ENCODE data around the gene PDE7B. TPM values are rescaled to one million over a fixed set of nuclear protein-coding genes. Genes with fewer than 3 reads are reported as not detected.

The PDE7B gene
- total RNA-seq, 1 donor from 2014 or later, result 16.0 TPM

DNA sequence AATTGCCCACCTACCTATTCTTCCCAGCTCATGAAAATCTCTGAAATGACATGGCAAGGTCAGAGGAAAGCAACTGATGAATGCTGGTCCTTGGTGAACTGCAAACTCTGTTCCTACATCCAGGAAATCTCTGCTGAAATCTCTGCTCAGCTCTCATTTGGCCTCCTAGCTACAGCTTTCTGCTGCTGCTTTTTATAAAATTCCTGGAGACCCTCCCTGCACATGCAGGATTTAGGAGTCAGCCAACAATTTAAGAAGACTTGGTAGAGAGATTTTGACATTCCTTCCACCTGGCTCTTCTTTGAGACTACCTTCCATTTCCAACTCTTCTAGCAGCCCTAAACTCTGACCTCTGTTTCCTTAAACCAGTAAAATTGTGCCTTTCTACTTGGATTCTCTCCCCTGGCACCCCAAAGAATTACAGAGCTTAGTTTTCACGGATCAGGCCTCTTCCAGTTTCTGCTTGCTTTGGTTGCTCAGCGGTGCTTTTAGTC lies 55.5 kb downstream of the PDE7B start:
- H3K27ac Mint-ChIP-seq, result no peak overlapping the region
- intact Hi-C loops (cut with micrococcal nuclease), result no loop called here
- no peaks in the 10 kb centered on the region for H3K9me3 Mint-ChIP-seq
- no peaks in the 10 kb centered on the region for H3K27me3 Mint-ChIP-seq
- no peak overlapping the region for H3K4me3 Mint-ChIP-seq
- peaks cover 21% of the 10 kb centered on the region for H3K36me3 Mint-ChIP-seq (ENCODE audit: low read depth)
- peaks cover 43% of the 10 kb centered on the region for H3K4me1 Mint-ChIP-seq
- no peak for DNase-seq

- Mint-ChIP-seq H3K36me3 (ENCODE audit: low read depth) (peaks cover 26% of the 10 kb centered on the region), H3K27ac (peak overlapping the region; percentile 41), H3K4me3 (no peak overlapping the region), H3K9me3 (no peaks in the 10 kb centered on the region), H3K4me1 (peaks cover 31% of the 10 kb centered on the region), H3K27me3 (no peaks in the 10 kb centered on the region)
- DNase-seq, result peak; percentile 90
- intact Hi-C loops (cut with micrococcal nuclease), result loop anchor here (1.0 to 2.0 kb wide), 2 partner anchors 234 to 459 kb away; no protein-coding TSS in a partner anchor
Observed at GRCh38 chr6:135909737-135910387, 58.4 kb downstream of the PDE7B start.

GRCh38 chr6:135910790-135911618 lies 59.5 kb downstream of the PDE7B start:
- no peak for DNase-seq
- no peak overlapping the region for H3K4me3 Mint-ChIP-seq
- no peaks in the 10 kb centered on the region for H3K9me3 Mint-ChIP-seq
- H3K27me3 Mint-ChIP-seq, result no peaks in the 10 kb centered on the region
- peaks cover 31% of the 10 kb centered on the region for H3K36me3 Mint-ChIP-seq (ENCODE audit: low read depth)
- intact Hi-C loops (cut with micrococcal nuclease), result loop anchor here (1.0 kb wide), 1 partner anchor 235 kb away; no protein-coding TSS in a partner anchor
- no peak overlapping the region for H3K27ac Mint-ChIP-seq
- peaks cover 32% of the 10 kb centered on the region for H3K4me1 Mint-ChIP-seq

DNA sequence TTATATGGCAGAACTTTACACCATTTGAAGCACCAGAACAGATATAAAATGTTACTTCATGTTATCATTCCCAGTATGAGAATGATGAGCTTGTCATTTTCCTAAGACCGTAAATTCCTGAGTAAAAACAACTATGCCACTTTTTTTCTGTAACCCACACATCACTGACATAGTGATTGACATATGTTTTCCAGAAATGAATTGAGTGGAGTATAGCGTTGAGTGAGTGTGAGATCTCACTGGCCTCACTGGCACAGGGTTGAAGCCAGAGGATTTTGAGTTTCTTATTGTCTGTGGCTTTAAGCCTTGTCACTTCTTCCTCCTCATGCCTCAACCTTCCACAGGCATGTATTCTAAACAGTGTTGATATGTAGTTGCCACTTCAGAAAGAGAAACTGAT lies 62.3 kb downstream of the PDE7B start:
- intact Hi-C loops (cut with micrococcal nuclease), result no loop called here
- H3K27ac Mint-ChIP-seq, result peak overlapping the region; percentile 20
- no peaks in the 10 kb centered on the region for H3K9me3 Mint-ChIP-seq
- H3K36me3 Mint-ChIP-seq (ENCODE audit: low read depth), result peaks cover 34% of the 10 kb centered on the region
- no peak for DNase-seq
- H3K4me3 Mint-ChIP-seq, result no peak overlapping the region
- peaks cover 36% of the 10 kb centered on the region for H3K4me1 Mint-ChIP-seq
- H3K27me3 Mint-ChIP-seq, result no peaks in the 10 kb centered on the region

GRCh38 chr6:135919026-135919425 lies 67.5 kb downstream of the PDE7B start:
- peaks cover 29% of the 10 kb centered on the region for H3K36me3 Mint-ChIP-seq (ENCODE audit: low read depth)
- H3K27ac Mint-ChIP-seq, result peak overlapping the region; percentile 82
- intact Hi-C loops (cut with micrococcal nuclease), result loop anchor here (5.0 kb wide), 1 partner anchor 37 kb away; no protein-coding TSS in a partner anchor
- no peak for DNase-seq
- peaks cover 35% of the 10 kb centered on the region for H3K4me1 Mint-ChIP-seq
- peaks cover 9% of the 10 kb centered on the region for H3K9me3 Mint-ChIP-seq
- H3K4me3 Mint-ChIP-seq, result no peak overlapping the region
- no peaks in the 10 kb centered on the region for H3K27me3 Mint-ChIP-seq

GRCh38 chr6:135920689-135921088 lies 69.2 kb downstream of the PDE7B start:
- Mint-ChIP-seq H3K9me3 (peaks cover 9% of the 10 kb centered on the region), H3K4me3 (no peak overlapping the region), H3K27me3 (no peaks in the 10 kb centered on the region), H3K36me3 (ENCODE audit: low read depth) (peaks cover 26% of the 10 kb centered on the region), H3K4me1 (peaks cover 31% of the 10 kb centered on the region), H3K27ac (peak overlapping the region; percentile 72)
- intact Hi-C loops (cut with micrococcal nuclease), result loop anchor here (10.0 kb wide), 1 partner anchor 304 kb away; no protein-coding TSS in a partner anchor
- DNase-seq, result no peak

- Mint-ChIP-seq H3K27ac (no peak overlapping the region), H3K36me3 (ENCODE audit: low read depth) (peaks cover 24% of the 10 kb centered on the region), H3K4me1 (peaks cover 28% of the 10 kb centered on the region), H3K9me3 (peaks cover 9% of the 10 kb centered on the region), H3K27me3 (no peaks in the 10 kb centered on the region), H3K4me3 (no peak overlapping the region)
- intact Hi-C loops (cut with micrococcal nuclease), result loop anchor here (10.0 kb wide), 1 partner anchor 304 kb away; no protein-coding TSS in a partner anchor
- no peak for DNase-seq
Observed at GRCh38 chr6:135921188-135921587, 69.7 kb downstream of the PDE7B start.

- peak overlapping the region; percentile 2 for H3K4me3 Mint-ChIP-seq
- DNase-seq, result no peak
- intact Hi-C loops (cut with micrococcal nuclease), result loop anchor here (10.0 kb wide), 1 partner anchor 303 kb away; no protein-coding TSS in a partner anchor
- no peaks in the 10 kb centered on the region for H3K27me3 Mint-ChIP-seq
- peaks cover 12% of the 10 kb centered on the region for H3K9me3 Mint-ChIP-seq
- H3K27ac Mint-ChIP-seq, result peak overlapping the region; percentile 51
- H3K4me1 Mint-ChIP-seq, result peaks cover 28% of the 10 kb centered on the region
- peaks cover 29% of the 10 kb centered on the region for H3K36me3 Mint-ChIP-seq (ENCODE audit: low read depth)
Observed at GRCh38 chr6:135922174-135922573, 70.7 kb downstream of the PDE7B start.

GRCh38 chr6:135922746-135923145 lies 71.2 kb downstream of the PDE7B start:
- peaks cover 26% of the 10 kb centered on the region for H3K36me3 Mint-ChIP-seq (ENCODE audit: low read depth)
- DNase-seq, result no peak
- no peak overlapping the region for H3K4me3 Mint-ChIP-seq
- peak overlapping the region; percentile 51 for H3K27ac Mint-ChIP-seq
- peaks cover 24% of the 10 kb centered on the region for H3K4me1 Mint-ChIP-seq
- intact Hi-C loops (cut with micrococcal nuclease), result loop anchor here (10.0 kb wide), 1 partner anchor 302 kb away; no protein-coding TSS in a partner anchor
- H3K27me3 Mint-ChIP-seq, result no peaks in the 10 kb centered on the region
- peaks cover 12% of the 10 kb centered on the region for H3K9me3 Mint-ChIP-seq

GRCh38 chr6:135932651-135933050 lies 81.2 kb downstream of the PDE7B start:
- Mint-ChIP-seq H3K9me3 (peaks cover 14% of the 10 kb centered on the region), H3K27me3 (no peaks in the 10 kb centered on the region), H3K4me1 (peaks cover 23% of the 10 kb centered on the region), H3K4me3 (no peak overlapping the region), H3K27ac (no peak overlapping the region), H3K36me3 (ENCODE audit: low read depth) (peaks cover 41% of the 10 kb centered on the region)
- DNase-seq, result no peak
- intact Hi-C loops (cut with micrococcal nuclease), result no loop called here

DNA sequence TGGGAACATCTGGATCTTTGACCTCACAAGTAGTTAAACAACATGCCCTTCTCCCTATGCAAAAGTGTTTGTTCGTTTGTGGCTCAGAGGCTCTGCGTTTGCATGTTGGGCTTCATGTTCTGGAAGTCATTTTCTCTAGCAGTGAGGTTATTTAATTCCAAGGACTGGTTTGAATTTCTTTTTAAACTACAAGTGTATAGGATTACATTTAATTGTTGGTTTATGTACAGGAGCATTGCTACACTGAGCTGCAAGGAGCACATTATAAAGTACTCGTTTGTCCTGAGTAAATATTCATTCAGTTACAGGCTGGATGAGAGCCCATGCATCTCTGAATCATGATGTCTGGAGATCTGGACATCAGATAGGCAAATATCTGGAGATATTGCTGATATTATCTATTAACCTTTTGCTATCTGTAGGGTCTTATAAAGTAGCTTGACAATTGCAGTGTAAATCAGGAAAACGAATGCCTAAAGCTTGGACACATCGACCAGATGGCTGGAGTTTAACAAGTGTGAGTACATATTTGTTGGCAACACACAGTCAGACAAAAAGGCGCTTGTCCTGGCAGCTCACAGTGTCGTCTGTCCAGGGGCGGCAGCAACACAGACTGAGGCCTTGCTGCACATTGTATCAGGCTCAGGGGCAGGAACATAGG lies 84.6 kb downstream of the PDE7B start:
- H3K4me1 Mint-ChIP-seq, result peaks cover 13% of the 10 kb centered on the region
- H3K27ac Mint-ChIP-seq, result no peak overlapping the region
- H3K9me3 Mint-ChIP-seq, result no peaks in the 10 kb centered on the region
- no peak for DNase-seq
- intact Hi-C loops (cut with micrococcal nuclease), result no loop called here
- no peak overlapping the region for H3K4me3 Mint-ChIP-seq
- no peaks in the 10 kb centered on the region for H3K27me3 Mint-ChIP-seq
- H3K36me3 Mint-ChIP-seq (ENCODE audit: low read depth), result peaks cover 31% of the 10 kb centered on the region

DNA sequence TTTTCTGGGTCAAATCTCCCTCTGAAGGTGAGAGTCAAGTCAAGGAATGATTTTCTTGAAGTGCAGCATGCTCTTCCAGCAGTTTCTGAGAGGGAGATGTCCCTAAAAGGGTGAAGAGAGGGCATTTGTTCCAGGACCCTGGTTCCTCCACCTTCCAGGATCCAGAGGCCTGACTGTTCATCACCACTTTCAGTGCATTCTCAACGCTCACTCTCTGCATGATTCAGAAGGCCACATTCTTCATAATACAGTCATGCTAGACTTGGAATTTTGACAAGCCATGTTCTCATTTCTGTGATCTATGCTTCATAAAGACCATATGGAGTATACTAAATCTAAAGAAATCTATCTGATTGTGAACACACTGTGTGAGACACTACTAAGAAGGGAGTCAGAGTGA lies 85.1 kb downstream of the PDE7B start:
- Mint-ChIP-seq H3K9me3 (no peaks in the 10 kb centered on the region), H3K36me3 (ENCODE audit: low read depth) (peaks cover 31% of the 10 kb centered on the region), H3K4me1 (peaks cover 10% of the 10 kb centered on the region), H3K27me3 (no peaks in the 10 kb centered on the region), H3K4me3 (no peak overlapping the region), H3K27ac (no peak overlapping the region)
- intact Hi-C loops (cut with micrococcal nuclease), result no loop called here
- DNase-seq, result no peak

DNA sequence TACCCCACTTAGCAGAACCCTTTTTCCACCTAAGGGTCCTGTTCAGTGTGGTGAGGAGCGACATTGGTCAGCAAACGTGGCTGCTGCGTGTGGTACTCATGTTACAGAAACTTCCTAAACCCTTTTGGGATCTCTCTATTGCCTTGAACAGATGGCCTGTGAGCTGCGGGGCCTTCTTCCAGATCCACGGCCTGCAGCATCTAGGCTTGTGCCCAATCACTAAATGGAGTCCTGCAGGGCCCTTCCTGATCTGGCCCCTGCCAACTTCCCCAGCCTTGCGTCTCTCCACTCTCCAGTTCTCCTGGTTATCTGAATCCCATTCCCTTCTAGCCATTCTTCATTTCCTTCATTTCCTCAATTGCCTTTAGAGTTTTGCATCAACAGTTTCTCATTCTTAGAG lies 85.6 kb downstream of the PDE7B start:
- H3K36me3 Mint-ChIP-seq (ENCODE audit: low read depth), result peaks cover 31% of the 10 kb centered on the region

More for the DNA sequence above, 85.6 kb downstream of the PDE7B start:
- no peak for DNase-seq
- Mint-ChIP-seq H3K27me3 (no peaks in the 10 kb centered on the region), H3K4me1 (peaks cover 9% of the 10 kb centered on the region), H3K9me3 (no peaks in the 10 kb centered on the region), H3K27ac (peak overlapping the region; percentile 2), H3K4me3 (no peak overlapping the region)
- intact Hi-C loops (cut with micrococcal nuclease), result no loop called here
